BE2C (cell line): ENCODE data around the gene B4GALT2.

Experiments
- DNase-seq: peaks from one replicate; pipeline ENCODE4 v3.0.0-alpha.2; 2020
- H3K27me3 ChIP-seq: fragments of 250-450 bp; sonication (Bioruptor Pico); 2 replicates; pipeline ENCODE4 v1.5.1; 2020; ENCODE audit warnings: mild to moderate bottlenecking
- H3K36me3 ChIP-seq: fragments of 250-450 bp; sonication (Bioruptor Pico); 2 replicates; pipeline ENCODE4 v1.5.1; 2020; ENCODE audit warnings: mild to moderate bottlenecking
- H3K4me1 ChIP-seq: fragments of 250-450 bp; sonication (Bioruptor Pico); 2 replicates; pipeline ENCODE4 v1.5.1; 2020
- H3K4me3 ChIP-seq: 2 replicates; pipeline ENCODE4 v1.5.1; 2011; ENCODE audit warnings: low read depth, low read length
- H3K9me3 ChIP-seq: fragments of 250-450 bp; sonication (Bioruptor Pico); 2 replicates; pipeline ENCODE4 v1.5.1; 2020
- TF ChIP-seq, protein P1 (sequence below): IDR thresholded peaks from 2 replicates; pipeline ENCODE4 v1.5.1; 2012; ENCODE audit warnings: mild to moderate bottlenecking, low read depth, low read length

Gene B4GALT2

DNA sequence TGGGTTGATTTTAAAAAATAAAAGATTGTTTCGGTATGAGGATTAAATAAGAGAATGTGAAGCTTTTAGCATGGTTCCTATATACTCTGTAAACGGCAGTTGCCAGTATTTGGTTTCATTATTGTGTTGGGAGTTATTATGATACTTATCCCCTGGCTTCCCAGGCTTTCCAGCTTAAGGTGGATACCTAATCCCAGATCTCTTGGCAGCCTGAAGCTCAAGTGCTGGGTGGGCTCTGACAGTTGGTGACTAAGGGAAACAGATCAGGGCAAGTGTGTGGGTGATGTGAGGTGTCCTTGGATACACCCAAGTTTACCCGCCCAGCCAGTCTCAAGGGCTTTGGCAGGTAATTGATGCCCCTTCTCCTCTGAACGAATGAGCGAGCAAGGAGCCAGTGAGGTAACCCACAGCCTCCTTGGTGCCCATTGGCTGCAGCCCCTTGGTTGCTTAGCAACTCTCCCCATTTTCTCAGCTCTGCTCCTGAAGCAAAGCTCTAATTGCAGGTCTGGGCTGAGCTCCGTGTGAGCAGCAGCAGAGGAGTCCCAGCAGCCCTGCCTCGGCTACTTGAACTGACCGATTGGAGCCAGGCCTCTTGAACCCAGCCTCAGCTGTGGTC, 26.2 kb upstream of the B4GALT2 start:
- Histone ChIP-seq H3K36me3 (peaks cover 3% of the 10 kb centered on the region; the same call in 1 of the 2 replicates), H3K4me1 (no peaks in the 10 kb centered on the region), H3K4me3 (no peak overlapping the region), H3K9me3 (no peaks in the 10 kb centered on the region), H3K27me3 (no peaks in the 10 kb centered on the region)
- no peak for DNase-seq
- TF ChIP-seq, protein P1, sequence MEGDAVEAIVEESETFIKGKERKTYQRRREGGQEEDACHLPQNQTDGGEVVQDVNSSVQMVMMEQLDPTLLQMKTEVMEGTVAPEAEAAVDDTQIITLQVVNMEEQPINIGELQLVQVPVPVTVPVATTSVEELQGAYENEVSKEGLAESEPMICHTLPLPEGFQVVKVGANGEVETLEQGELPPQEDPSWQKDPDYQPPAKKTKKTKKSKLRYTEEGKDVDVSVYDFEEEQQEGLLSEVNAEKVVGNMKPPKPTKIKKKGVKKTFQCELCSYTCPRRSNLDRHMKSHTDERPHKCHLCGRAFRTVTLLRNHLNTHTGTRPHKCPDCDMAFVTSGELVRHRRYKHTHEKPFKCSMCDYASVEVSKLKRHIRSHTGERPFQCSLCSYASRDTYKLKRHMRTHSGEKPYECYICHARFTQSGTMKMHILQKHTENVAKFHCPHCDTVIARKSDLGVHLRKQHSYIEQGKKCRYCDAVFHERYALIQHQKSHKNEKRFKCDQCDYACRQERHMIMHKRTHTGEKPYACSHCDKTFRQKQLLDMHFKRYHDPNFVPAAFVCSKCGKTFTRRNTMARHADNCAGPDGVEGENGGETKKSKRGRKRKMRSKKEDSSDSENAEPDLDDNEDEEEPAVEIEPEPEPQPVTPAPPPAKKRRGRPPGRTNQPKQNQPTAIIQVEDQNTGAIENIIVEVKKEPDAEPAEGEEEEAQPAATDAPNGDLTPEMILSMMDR: no peak

DNA sequence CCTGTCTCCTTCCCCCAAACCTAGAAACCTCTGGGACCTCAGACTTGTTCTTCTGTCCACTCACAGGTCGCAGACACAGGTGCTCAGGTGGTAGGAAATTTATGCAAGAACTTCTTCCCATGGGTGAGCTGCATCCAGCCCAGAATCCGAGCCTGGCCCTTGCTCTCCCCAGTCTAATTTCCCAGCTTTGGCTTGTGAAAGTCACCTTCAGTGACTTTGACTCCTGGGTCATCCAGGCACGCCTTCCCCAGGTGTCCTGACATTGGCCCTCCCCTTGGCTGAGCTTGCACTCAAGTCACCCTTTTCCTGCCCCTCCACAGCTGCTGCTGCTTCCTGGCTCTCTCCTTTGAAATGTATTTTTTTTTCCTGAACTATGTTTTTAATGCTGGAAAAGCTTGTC, 25.6 kb upstream of the B4GALT2 start:
- H3K36me3 ChIP-seq: peaks cover 3% of the 10 kb centered on the region; the same call in 1 of the 2 replicates
- H3K4me1 ChIP-seq: no peaks in the 10 kb centered on the region
- no peaks in the 10 kb centered on the region for H3K9me3 ChIP-seq
- DNase-seq: no peak
- TF ChIP-seq, protein P1: no peak
- H3K27me3 ChIP-seq: no peaks in the 10 kb centered on the region
- H3K4me3 ChIP-seq: no peak overlapping the region

DNA sequence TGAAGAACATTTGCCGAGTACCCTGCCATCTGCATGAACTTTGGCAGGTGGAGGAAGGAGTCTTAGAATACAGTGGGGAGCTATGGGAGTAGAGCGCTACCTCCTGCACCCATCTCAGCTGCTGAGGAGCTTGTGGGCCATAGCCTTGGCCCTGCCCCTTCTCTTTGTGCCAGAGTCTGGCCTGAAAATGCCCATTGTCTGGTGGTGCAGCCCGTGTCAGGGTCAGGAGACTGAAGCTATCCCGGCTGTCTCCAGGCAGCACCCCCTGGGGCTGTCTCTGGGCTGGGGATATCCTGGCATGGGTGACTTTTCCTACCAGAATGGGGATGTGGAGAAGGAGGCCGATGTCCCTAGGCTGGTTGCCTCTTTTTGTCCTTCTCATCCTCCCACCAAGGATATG, 25.0 kb upstream of the B4GALT2 start:
- TF ChIP-seq, protein P1: no peak
- DNase-seq: no peak
- no peaks in the 10 kb centered on the region for H3K4me1 ChIP-seq
- H3K9me3 ChIP-seq: no peaks in the 10 kb centered on the region
- no peaks in the 10 kb centered on the region for H3K27me3 ChIP-seq
- peaks cover 3% of the 10 kb centered on the region; the same call in 1 of the 2 replicates for H3K36me3 ChIP-seq
- no peak overlapping the region for H3K4me3 ChIP-seq

DNA sequence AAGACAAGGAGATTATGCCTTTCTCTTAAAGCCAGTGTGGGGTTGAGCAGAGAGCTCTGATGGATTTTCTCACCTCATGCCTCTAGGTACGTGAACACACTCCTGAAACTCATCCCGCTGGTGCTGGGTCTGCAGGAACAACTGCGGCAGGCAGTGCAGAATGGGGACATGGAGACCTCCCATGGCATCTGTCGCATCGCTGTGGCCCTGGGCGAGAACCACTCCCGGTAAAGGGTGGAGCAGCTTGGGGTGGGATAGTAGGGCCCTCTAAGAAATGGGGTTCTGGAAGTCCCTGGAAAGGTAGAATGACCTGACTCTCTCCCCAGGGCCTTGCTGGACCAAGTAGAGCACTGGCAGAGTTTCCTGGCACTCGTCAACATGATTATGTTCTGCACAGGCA, 22.8 kb upstream of the B4GALT2 start:
- H3K4me3 ChIP-seq: no peak overlapping the region
- H3K4me1 ChIP-seq: no peaks in the 10 kb centered on the region
- no peaks in the 10 kb centered on the region for H3K9me3 ChIP-seq
- DNase-seq: no peak
- H3K27me3 ChIP-seq: no peaks in the 10 kb centered on the region
- 0 out of 2 replicates have a peak, but pooled peaks cover 3% of the 10 kb centered on the region for H3K36me3 ChIP-seq
- TF ChIP-seq, protein P1: no peak

DNA sequence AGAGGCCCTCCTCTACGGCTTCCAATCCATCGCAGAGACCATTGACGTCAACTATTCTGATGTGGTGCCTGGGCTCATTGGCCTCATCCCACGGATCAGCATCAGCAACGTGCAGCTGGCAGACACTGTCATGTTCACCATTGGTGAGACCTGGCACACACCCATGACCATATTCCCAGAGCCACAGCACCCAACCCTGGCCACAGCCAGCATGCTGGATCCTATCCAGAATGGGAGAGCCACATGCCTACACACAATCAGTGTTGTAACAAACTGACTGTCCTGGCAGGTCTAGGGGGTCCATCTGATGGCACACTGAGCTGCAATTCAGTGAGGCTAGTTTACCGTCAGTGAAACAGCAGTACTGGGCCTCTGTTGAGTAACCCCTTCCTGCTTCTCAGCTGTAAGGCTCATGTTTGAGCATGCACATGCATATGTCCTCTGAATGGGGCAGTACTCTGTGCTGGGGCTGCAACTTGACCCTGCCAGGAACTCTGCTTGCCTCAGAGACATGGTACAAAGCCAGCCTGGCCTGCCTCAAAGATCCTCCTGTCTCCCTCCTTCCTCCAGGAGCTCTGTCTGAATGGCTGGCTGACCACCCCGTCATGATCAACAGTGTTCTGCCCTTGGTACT, 21.5 kb upstream of the B4GALT2 start:
- Histone ChIP-seq H3K9me3 (no peaks in the 10 kb centered on the region), H3K27me3 (no peaks in the 10 kb centered on the region), H3K4me3 (no peak overlapping the region), H3K4me1 (no peaks in the 10 kb centered on the region), H3K36me3 (0 out of 2 replicates have a peak, but pooled peaks cover 3% of the 10 kb centered on the region)
- TF ChIP-seq, protein P1: no peak
- no peak for DNase-seq
